Central memory CD8-positive, alpha-beta T cell (primary cell): ENCODE results near the gene KCTD14.
"Not testable (repeated sequence)": the region's sequence is repeated elsewhere in the genome, so short reads cannot be mapped to it uniquely, and the experiment has no call there.

ENCODE experiments used
- ATAC-seq: fragments of 150-1000 bp; cut with Tn5 transposase; replicated peaks from 2 replicates; pipeline ENCODE4 v1.10.0; 2022; ENCODE audit warnings: mild to moderate bottlenecking, moderate FRiP score, moderate number of reproducible peaks; ENCODE audit not compliant: poor library complexity, severe bottlenecking; ENCODE audit errors: extremely low read depth
- DNase-seq, 2 donors: peaks; one replicate each; pipeline ENCODE4 v3.0.0; 2021; ENCODE audit warnings: low spot score in 2 of 2
- H3K27ac Mint-ChIP-seq: one replicate; pipeline ENCODE4 v1.8.0; 2022; ENCODE audit warnings: low read depth, mild to moderate bottlenecking, moderate library complexity, mixed read lengths
- H3K27me3 Mint-ChIP-seq: one replicate; pipeline ENCODE4 v1.8.0; 2022; ENCODE audit warnings: mixed read lengths
- H3K36me3 Mint-ChIP-seq: one replicate; pipeline ENCODE4 v1.8.0; 2022; ENCODE audit warnings: mild to moderate bottlenecking, moderate library complexity, mixed read lengths; ENCODE audit not compliant: insufficient read depth
- H3K4me1 Mint-ChIP-seq: one replicate; pipeline ENCODE4 v1.8.0; 2022; ENCODE audit warnings: mixed read lengths
- H3K4me3 Mint-ChIP-seq: one replicate; pipeline ENCODE4 v1.8.0; 2022; ENCODE audit warnings: mild to moderate bottlenecking, moderate library complexity, mixed read lengths
- H3K9me3 Mint-ChIP-seq: one replicate; pipeline ENCODE4 v1.8.0; 2022; ENCODE audit warnings: mixed read lengths

KCTD14 gene

GRCh38 chr11:78030429-78031325 is 7.6 kb upstream of the KCTD14 start:
- H3K4me3 Mint-ChIP-seq, result no peak overlapping the region
- no peak for ATAC-seq
- no peaks in the 10 kb centered on the region for H3K9me3 Mint-ChIP-seq
- H3K27me3 Mint-ChIP-seq, result no peaks in the 10 kb centered on the region
- H3K27ac Mint-ChIP-seq, result no peak overlapping the region
- H3K36me3 Mint-ChIP-seq, result no peaks in the 10 kb centered on the region
- no peak for DNase-seq
- H3K4me1 Mint-ChIP-seq, result no peaks in the 10 kb centered on the region

DNA sequence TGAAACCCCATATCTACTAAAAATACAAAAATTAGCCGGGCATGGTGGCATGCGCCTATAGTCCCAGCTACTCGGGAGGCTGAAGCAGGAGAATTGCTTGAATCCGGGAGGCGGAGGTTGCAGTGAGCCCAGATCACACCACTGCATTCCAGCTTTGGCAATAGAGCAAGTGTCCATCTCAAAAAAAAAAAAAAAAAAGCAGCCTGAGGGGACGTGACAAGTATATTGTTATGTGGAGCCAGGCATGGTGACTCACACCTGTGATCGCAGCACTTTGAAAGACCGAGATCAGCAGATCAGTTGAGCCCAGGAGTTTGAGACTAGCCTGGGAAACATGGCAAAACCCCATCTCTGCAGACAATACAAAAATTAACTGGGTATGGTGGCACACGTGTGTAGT is 5.3 kb upstream of the KCTD14 start:
- H3K9me3 Mint-ChIP-seq, H3K4me3 Mint-ChIP-seq, H3K27me3 Mint-ChIP-seq, H3K4me1 Mint-ChIP-seq, DNase-seq, H3K27ac Mint-ChIP-seq, ATAC-seq, H3K36me3 Mint-ChIP-seq: not testable (repeated sequence)

DNA sequence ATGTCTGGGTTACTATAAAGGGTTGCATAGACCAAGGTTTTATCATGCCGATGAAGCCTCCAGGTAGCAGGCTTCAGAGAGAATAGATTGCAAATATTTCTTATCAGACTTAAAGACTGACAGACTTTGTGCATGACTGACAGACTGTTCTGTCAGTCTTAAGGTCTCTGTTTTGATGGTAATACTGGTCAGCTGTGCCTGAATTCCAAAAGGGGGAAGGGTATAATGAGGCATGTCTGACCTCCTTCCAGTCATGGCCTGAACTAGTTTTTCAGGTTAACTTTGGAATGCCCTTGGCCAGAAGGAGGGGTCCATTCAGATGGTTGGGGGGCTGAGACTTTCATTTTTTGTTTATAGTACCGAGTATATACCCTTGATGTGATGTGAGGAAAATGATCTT is 4.7 kb upstream of the KCTD14 start:
- Mint-ChIP-seq H3K27me3 (peaks cover 5% of the 10 kb centered on the region), H3K36me3 (no peaks in the 10 kb centered on the region), H3K27ac (no peak overlapping the region), H3K4me3 (no peak overlapping the region), H3K9me3 (no peaks in the 10 kb centered on the region), H3K4me1 (no peaks in the 10 kb centered on the region)
- no peak for DNase-seq
- no peak for ATAC-seq

DNA sequence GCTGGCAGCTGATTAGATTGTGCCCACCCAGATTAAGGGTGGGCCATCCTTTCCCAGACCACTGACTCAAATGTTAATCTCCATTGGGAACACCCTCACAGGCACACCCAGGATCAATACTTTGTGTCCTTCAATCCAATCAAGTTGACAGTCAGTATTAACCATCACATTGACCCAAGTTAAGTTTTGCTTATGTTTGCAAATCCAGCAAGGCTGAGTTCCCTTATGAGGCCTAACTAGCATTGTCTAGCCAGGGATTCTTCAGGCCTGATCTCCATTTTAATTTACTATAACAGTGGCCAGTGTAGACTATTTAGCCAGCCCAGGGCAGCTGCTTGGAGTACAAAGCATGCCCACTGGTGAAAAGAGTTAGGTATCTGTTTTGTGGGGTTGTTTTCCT is 2.3 kb upstream of the KCTD14 start:
- H3K4me3 Mint-ChIP-seq, result no peak overlapping the region
- no peaks in the 10 kb centered on the region for H3K4me1 Mint-ChIP-seq
- no peaks in the 10 kb centered on the region for H3K36me3 Mint-ChIP-seq
- ATAC-seq (no peak), DNase-seq (no peak)
- H3K27me3 Mint-ChIP-seq, result peaks cover 18% of the 10 kb centered on the region
- H3K9me3 Mint-ChIP-seq, result no peaks in the 10 kb centered on the region
- no peak overlapping the region for H3K27ac Mint-ChIP-seq

DNA sequence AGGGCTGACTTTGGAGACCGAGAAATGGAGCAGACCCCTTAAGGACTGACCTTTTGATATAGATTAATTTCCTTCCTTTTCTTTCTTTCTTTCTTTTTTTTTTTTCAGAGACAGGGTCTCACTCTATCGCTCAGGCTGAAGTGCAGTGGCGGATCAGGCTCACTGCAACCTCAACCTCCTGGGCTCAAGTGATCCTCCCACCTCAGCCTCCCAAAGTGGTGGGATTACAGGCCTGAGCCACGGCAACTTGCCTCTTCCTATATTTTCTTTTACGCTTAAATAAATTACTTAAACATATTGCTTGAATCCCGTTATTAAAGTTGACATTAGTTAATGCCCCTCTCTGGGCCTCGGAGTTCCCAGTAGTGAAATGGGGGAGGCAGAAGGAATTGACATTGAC is 350 bp upstream of the KCTD14 start:
- DNase-seq (no peak), ATAC-seq (no peak)
- Mint-ChIP-seq H3K9me3 (no peaks in the 10 kb centered on the region), H3K36me3 (peaks cover 2% of the 10 kb centered on the region), H3K4me3 (no peak overlapping the region), H3K27me3 (peaks cover 18% of the 10 kb centered on the region), H3K27ac (no peak overlapping the region), H3K4me1 (no peaks in the 10 kb centered on the region)

DNA sequence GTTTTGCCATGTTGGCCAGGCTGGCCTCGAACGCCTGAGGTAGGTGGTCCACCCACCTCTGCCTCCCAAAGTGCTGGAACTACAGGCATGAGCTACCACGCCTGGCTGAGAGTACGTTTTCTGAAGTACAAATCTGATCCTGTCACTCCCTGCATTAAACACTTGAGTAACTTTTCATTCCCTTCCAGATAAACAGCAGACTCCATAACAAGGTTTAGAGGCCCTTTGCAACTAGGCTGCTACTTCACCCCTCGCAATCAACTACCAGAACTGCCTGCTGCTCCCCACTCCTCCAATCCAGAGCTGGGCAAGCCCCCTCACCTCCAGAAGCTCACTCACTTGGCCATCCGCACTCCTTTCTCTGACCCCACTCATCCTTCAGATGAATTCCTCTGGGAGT is 1.5 kb downstream of the KCTD14 start:
- no peak for DNase-seq
- H3K9me3 Mint-ChIP-seq, result no peaks in the 10 kb centered on the region
- H3K4me3 Mint-ChIP-seq, result no peak overlapping the region
- H3K27ac Mint-ChIP-seq, result no peak overlapping the region
- H3K27me3 Mint-ChIP-seq, result peaks cover 18% of the 10 kb centered on the region
- ATAC-seq, result no peak
- peaks cover 2% of the 10 kb centered on the region for H3K36me3 Mint-ChIP-seq
- H3K4me1 Mint-ChIP-seq, result no peaks in the 10 kb centered on the region

- H3K4me3 Mint-ChIP-seq, result no peak overlapping the region
- H3K36me3 Mint-ChIP-seq, result peaks cover 2% of the 10 kb centered on the region
- H3K9me3 Mint-ChIP-seq, result no peaks in the 10 kb centered on the region
- DNase-seq (no peak), ATAC-seq (no peak)
- H3K4me1 Mint-ChIP-seq, result no peaks in the 10 kb centered on the region
- peaks cover 18% of the 10 kb centered on the region for H3K27me3 Mint-ChIP-seq
- no peak overlapping the region for H3K27ac Mint-ChIP-seq
Measured at GRCh38 chr11:78020246-78020645, 2.8 kb downstream of the KCTD14 start.

GRCh38 chr11:78019808-78020207 is 3.3 kb downstream of the KCTD14 start:
- peaks cover 2% of the 10 kb centered on the region for H3K36me3 Mint-ChIP-seq
- no peaks in the 10 kb centered on the region for H3K9me3 Mint-ChIP-seq
- H3K4me3 Mint-ChIP-seq, result no peak overlapping the region
- DNase-seq (no peak), ATAC-seq (no peak)
- H3K4me1 Mint-ChIP-seq, result no peaks in the 10 kb centered on the region
- H3K27me3 Mint-ChIP-seq, result peaks cover 18% of the 10 kb centered on the region
- H3K27ac Mint-ChIP-seq, result no peak overlapping the region

DNA sequence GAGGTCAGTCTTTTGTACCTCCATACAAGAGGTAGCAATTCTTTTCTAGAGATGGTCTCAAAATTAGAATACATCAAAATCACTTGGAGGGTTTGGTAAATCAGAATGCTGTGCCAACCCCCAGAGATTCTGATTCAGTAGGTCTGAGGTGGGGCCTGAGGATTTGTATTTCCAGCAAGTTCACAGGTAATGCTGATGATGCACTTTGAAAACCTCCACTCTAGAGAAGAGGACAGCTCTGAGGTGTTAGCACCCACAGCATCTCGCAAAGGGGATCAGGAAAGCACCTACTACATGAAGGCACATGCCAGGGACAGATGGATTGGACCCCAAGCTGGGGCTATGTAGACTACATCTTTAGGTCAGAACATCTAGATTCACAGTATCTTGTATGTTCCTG is 7.2 kb downstream of the KCTD14 start:
- peaks cover 2% of the 10 kb centered on the region for H3K36me3 Mint-ChIP-seq
- no peak overlapping the region for H3K27ac Mint-ChIP-seq
- H3K27me3 Mint-ChIP-seq, result no peaks in the 10 kb centered on the region
- ATAC-seq, result no peak
- no peaks in the 10 kb centered on the region for H3K4me1 Mint-ChIP-seq
- no peak overlapping the region for H3K4me3 Mint-ChIP-seq
- no peaks in the 10 kb centered on the region for H3K9me3 Mint-ChIP-seq
- no peak for DNase-seq

DNA sequence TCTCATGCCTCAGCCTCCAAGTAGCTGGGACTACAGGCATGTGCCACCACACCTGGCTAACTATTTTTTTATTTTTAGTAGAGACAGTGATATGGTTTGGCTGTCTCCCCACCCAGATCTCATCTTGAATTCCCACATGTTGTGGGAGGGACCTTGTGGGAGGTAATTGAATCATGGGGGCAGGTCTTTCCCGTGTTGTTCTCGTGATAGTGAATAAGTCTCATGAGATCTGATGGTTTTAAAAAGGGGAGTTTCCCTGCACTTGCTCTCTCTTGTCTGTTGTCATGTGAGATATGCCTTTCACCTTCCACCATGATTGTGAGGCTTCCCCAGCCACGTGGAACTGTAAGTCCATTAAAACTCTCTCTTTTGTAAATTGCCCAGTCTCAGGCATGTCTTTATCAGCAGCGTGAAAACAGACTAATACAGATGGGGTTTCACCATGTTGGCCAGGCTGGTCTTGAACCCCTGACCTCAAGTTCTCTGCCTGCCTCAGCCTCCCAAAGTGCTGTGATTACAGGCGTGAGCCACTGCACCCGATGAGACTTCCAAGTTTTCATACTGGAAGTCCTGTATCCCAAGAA is 8.0 kb downstream of the KCTD14 start:
- H3K27ac Mint-ChIP-seq, H3K9me3 Mint-ChIP-seq, H3K27me3 Mint-ChIP-seq, DNase-seq, H3K4me3 Mint-ChIP-seq, ATAC-seq, H3K4me1 Mint-ChIP-seq, H3K36me3 Mint-ChIP-seq: not testable (repeated sequence)

- Mint-ChIP-seq H3K36me3 (no peaks in the 10 kb centered on the region), H3K27me3 (no peaks in the 10 kb centered on the region), H3K9me3 (no peaks in the 10 kb centered on the region), H3K4me3 (no peak overlapping the region), H3K27ac (no peak overlapping the region), H3K4me1 (no peaks in the 10 kb centered on the region)
- no peak for ATAC-seq
- DNase-seq, result no peak
Measured at GRCh38 chr11:78011301-78011700, 11.8 kb downstream of the KCTD14 start.

- ATAC-seq, result no peak
- no peaks in the 10 kb centered on the region for H3K36me3 Mint-ChIP-seq
Measured at GRCh38 chr11:78010755-78011154, 12.3 kb downstream of the KCTD14 start.

GRCh38 chr11:78010304-78010703 is 12.8 kb downstream of the KCTD14 start:
- Mint-ChIP-seq H3K36me3 (no peaks in the 10 kb centered on the region), H3K27me3 (no peaks in the 10 kb centered on the region), H3K9me3 (no peaks in the 10 kb centered on the region), H3K27ac (no peak overlapping the region), H3K4me3 (no peak overlapping the region), H3K4me1 (no peaks in the 10 kb centered on the region)
- DNase-seq (no peak), ATAC-seq (no peak)

More at GRCh38 chr11:78010755-78011154, 12.3 kb downstream of the KCTD14 start:
- H3K27me3 Mint-ChIP-seq, result no peaks in the 10 kb centered on the region
- H3K27ac Mint-ChIP-seq, result no peak overlapping the region
- no peaks in the 10 kb centered on the region for H3K9me3 Mint-ChIP-seq
- H3K4me3 Mint-ChIP-seq, result no peak overlapping the region
- DNase-seq, result no peak
- no peaks in the 10 kb centered on the region for H3K4me1 Mint-ChIP-seq
